ENCODE results near the gene OPRL1. TPM values are rescaled to one million over a fixed set of nuclear protein-coding genes. Genes with fewer than 3 reads are reported as not detected.

The OPRL1 gene
- 0.52 and 0.86 TPM in 2 replicates for total RNA-seq

DNA sequence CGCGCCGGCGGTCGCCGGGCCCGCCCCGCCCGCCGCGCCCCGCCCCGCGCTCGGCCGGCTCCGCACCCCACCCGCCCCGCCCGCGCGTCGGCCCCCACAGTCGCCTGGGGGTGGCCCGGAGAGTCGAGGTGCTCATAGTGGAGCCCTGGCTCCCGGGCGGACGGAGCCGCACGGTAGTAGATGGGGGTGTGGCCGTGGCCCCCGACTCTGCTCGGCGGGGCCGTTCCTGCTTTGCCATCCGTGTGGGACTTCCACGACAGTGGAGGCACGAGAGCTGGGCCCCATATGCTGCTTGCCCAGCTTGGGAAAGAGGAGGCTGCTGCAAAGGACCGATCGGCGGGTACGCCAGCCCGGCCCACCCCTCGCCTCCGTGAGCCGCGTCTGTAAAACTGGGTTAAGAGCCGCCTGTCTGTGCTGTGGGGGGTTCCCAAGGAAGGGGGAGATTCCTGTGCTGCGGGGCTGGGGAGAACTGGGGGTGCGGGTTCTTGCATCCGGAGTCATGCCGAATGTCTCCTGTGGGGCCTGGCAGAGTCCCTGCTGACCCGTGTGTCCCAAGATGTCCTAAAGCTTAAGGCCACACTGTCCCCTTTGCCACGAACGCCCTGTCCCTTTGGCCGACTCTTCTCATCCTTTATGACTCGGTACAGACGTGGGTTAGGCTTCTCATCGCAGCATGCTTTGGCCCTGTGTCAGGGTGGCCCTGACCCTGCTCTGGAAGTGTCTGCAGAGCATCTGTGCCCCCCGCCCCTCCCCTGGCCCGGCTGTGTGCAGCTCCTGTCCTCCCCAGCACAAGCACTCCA lies at the start of gene OPRL1:
TSS of gene OPRL1 (plus strand) at position 70 of the 800 bp plus-strand sequence. CDS start 12,639 bp downstream, outside the sequence.

DNA sequence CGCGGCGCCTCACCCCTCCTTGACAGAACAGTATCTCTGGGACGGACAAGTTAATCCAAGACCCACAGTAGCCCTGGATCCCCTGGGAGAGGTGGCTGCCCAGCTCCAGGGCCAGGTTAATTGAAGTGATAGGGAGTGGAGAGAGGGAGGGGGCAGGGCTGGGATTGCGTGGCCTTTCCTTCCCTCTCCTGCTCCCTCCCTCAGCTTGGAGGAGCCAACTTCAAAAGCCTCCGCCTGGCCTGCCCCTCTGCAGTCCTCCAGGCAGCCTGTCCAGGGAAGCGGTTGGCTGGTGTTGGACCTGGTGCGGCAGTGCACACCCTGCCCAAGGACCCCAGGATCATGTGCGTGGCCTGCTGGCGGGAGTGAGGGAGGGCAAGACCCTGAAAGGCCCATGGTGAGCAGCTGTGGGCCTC lies 43.9 kb upstream of the OPRL1 start, which contains the start of gene C20orf204:
TSS of gene C20orf204 (plus strand) at position 250 of the 413 bp plus-strand sequence. CDS start at position 392, 142 bp downstream.

DNA sequence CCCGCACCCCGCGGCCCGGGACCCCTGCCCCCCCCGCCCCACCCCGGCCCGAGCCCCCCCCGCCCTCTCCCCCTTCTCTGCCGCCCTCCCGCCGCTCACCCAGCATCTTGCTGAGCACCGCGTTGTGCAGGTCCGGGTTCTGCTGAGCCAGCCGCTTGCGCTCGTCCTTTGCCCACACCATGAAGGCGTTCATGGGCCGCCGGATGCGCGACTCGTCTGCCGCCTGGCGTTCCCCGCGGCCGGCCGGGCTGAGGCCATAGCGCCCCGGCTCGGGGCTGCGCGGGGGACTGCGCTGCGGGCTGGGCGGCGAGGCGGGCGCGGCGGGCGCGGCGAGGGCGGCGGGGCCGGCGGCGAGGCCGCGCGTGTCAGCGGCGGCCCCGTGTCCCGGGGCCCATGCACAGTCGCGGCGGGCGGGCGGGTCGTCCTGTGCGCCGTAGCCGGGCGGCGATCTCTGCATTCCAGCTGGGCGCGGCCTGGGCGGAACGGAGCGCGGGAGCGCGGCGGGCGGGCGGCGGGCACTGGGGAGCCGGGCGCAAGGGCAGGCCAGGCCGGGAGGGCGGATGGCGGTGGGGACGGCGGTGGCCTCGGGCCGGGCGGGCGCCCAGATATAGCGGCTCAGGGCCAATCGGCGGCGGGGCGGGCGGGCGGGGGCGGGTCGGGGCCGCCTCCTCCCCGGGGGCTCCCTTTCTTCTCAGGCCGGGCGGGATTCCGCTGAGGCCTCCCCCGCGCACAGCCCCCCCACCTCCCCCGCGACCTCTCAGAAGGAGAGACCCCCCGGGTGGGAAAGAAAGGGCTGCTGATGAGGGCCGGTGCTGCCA lies 30.6 kb upstream of the OPRL1 start, which contains the start of gene SOX18:
TSS of gene SOX18 (minus strand) at position 580 of the 818 bp plus-strand sequence. CDS start at position 457, 123 bp downstream.

DNA sequence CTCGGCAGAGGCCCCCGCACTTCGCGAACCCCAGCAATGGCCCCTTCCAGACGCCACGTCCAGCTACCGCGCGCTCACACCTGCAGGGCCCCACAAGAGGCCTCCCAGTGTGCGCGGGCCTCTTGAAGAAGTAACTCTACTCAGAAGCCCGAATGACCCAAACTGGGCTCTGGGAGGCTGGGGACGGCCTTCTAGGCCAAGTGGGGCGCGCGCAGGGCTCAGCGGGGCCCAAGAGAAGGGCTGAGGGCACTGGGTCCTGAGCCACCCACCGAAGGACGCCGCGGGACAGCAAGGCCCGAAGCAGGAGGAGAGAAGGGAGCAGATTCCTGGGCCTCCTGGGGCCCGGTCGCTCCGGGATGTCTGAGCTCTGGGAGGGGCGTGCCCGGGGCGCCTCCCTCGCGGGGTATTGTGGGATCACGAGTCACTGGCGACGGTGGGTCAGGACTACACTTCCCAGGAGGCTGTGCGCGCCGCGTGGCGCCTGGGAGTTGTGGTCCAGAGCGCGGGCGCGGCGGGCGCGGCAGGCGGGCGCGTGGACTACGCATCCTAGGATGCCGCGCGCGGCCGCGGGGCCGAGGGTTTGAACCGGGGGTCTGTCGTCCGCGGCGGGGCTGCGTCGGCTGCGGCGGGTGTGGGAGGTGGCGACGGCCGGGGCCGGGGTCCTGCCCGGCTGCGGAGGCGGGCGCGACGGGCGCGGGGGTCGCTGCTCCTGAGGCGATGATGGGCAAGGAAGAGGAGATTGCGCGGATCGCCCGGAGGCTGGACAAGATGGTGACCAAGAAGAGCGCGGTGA lies 17.1 kb upstream of the OPRL1 start, which contains the start of gene TCEA2:
TSS of gene TCEA2 (plus strand) at position 603 of the 793 bp plus-strand sequence. CDS start at position 718, 115 bp downstream.

DNA sequence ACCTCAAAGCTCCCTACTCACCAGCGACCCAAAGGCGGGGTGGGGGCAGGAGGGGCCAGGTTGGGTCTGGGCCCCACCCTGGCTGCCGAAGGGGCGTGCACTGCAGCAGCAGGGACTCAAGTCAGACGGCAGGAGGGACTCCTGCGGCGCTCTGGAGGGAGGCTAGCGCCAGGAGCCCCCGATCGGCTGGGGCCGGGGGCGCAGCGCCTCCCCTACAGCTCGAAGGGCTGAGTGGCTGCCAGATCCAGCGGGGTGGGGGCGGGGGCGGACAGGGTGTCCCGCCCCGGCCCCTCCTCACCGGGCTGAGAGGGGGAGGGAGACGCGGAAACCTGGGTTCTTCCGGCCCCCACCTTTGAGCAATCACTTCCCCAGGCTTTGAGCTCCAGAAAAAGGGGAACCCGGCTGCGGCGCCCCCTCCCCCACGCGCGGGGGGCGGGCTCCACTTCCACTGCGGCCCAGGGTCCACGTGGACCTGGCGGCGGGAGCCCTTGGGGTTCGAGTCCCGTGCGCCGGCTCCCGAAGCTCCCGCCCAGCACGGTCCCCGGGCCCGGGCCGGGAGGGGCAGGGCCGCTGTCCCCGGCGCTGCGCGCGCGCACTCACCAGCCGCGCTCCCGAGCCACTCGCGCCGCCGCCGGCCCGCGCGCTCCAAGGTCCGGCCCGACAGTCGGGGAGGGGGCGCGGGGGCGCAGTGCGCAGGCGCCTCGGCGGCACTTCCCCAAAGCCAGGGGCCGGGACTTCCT lies 439 bp upstream of the OPRL1 start, which contains the start of gene RGS19:
TSS of gene RGS19 (minus strand) at position 246 of the 740 bp plus-strand sequence. CDS start 2,632 bp downstream, outside the sequence.

DNA sequence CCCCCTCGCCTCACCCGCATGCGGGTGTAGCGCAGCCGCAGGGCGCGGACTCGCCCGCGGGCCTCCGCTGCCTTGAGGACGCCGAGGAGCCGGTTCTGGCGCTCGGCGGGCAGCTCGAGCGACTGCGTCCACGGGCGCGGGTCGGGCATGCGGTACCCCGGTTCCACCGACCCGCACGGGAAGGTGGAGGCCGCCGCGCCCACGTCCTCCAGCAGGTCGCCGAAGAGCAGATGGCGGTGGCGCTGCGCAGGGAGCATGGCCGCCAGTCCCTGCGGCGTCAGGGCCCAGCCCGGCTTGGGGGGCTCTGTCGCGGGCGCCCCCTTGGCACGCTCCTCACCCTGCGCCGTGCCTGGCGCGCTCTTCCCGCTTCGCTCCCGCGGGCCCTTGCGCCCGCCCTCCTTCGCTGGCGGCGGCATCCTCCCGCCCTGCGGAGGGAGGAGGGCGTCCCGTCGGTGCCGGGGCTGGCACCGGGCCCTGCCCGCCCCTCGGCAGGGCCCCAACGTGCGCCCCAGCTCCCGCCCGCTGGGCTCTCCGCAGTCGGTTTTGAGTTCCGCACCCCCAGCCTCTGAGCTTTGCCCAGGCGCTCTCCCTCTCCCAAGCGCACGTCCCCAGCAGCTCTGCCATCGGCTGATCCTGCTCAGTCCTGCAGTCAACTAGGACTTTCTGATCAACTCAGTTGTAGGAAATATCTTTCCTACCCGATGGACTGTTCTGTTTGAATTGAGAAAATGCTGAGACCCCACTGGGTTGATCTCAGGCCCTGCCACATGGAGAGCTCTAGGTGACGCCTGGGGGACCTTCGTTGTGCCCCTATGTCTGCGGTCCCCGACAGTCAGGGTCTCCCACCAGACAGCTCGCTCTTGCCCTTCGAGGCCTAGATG lies 4.2 kb downstream of the OPRL1 start, which contains the start of gene LKAAEAR1:
TSS of gene LKAAEAR1 (minus strand) at position 595 of the 881 bp plus-strand sequence. CDS start at position 416, 179 bp downstream.

DNA sequence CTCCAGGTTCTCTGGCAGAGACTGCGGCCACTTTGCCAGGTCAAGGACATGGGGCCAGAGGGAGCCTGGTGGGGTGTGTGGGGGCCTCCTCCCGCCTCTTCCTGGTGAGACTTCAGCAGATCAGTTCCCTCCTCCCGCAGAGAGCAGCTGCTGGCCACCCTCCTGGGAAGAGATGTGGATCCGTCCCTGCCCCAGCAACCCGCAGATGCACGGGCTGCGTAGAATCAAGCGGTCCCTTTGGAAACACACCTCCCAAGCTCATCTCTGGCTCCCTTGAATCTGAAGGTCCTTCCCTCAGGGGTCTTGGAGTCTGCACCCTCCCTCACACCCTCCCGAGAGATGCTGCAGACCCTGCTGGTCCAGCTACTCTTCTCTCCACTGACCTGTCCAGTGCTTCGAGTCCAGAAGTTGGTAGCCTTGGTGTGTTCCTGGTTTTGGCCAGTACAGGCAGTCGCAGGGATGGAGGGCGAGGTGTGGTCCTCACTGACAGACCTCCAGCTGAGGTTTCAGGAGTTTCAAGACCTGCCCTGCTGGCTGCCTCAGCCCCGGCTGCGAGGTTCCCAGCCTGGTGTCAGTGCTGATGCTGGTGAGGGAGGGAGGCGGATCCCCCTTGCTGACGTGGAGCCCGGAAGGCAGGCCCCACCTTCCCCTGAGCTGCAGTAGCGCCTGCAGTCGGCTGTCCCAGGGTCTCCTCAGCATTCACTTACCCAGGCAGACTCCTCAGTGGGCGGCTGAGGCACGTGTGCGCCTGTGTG lies 27.3 kb downstream of the OPRL1 start, which contains the start of gene NPBWR2:
TSS of gene NPBWR2 (minus strand) at position 585 of the 755 bp plus-strand sequence. CDS start 734 bp downstream, outside the sequence.

Small RNA genes within 50 kb of the gene (small RNA-seq; reads per million reads assigned to genes)
- not detected for gene AL355803.1
- gene MIR6813: not detected

Other genes starting within 250 kb of the OPRL1 start
- gene ZBTB46, start 248.8 kb upstream of the OPRL1 start, total RNA-seq: 3.5 and 4.4 TPM in 2 replicates
- not detected in 2 replicates for gene ABHD16B, start 218.6 kb upstream of the OPRL1 start, total RNA-seq
- 154 and 159 TPM in 2 replicates for gene TPD52L2, start 214.8 kb upstream of the OPRL1 start, total RNA-seq
- 41.2 and 41.3 TPM in 2 replicates for gene DNAJC5, start 185.0 kb upstream of the OPRL1 start, total RNA-seq
- gene UCKL1, start 123.7 kb upstream of the OPRL1 start, total RNA-seq: 9.2 and 11.8 TPM in 2 replicates
- 9.2 and 10.2 TPM in 2 replicates for gene ZNF512B, start 110.2 kb upstream of the OPRL1 start, total RNA-seq
- gene SAMD10, start 100.4 kb upstream of the OPRL1 start, total RNA-seq: 0.43 and 0.65 TPM in 2 replicates
- gene PRPF6, start 99.0 kb upstream of the OPRL1 start, total RNA-seq: 56.5 and 57.6 TPM in 2 replicates
- gene C20orf204, start 43.9 kb upstream of the OPRL1 start, total RNA-seq: 1.2 and 1.4 TPM in 2 replicates
- 0.22 TPM in 1 of 2 replicates, not detected in the other for gene SOX18, start 30.4 kb upstream of the OPRL1 start, total RNA-seq
- gene TCEA2, start 16.9 kb upstream of the OPRL1 start, total RNA-seq: 17.5 and 20.9 TPM in 2 replicates
- 7.1 and 8.0 TPM in 2 replicates for gene RGS19, start 564 bp upstream of the OPRL1 start, total RNA-seq
- not detected in 2 replicates for gene LKAAEAR1, start 4.3 kb downstream of the OPRL1 start, total RNA-seq
- gene NPBWR2, start 27.5 kb downstream of the OPRL1 start, total RNA-seq: not detected in 2 replicates
- not detected in 2 replicates for gene MYT1, start 84.4 kb downstream of the OPRL1 start, total RNA-seq
- gene PCMTD2, start 175.7 kb downstream of the OPRL1 start, total RNA-seq: 44.6 and 52.9 TPM in 2 replicates

Measured in articular chondrocyte of knee joint (primary cell).